Bronchus fibroblast of lung (primary cell): Measurements from ENCODE around the gene CTAGE15. TPM values are rescaled to one million over a fixed set of nuclear protein-coding genes. Genes with fewer than 3 reads are reported as not detected.

Experiments used
- total RNA-seq: library from RNA; depleted of rRNA; stranded (reverse); fragments of >200 nt; gene quantifications from 2 replicates; pipeline ENCODE4 v1.2.3, GENCODE V29; 2015

CTAGE15 gene
- not detected in 2 replicates for total RNA-seq

DNA sequence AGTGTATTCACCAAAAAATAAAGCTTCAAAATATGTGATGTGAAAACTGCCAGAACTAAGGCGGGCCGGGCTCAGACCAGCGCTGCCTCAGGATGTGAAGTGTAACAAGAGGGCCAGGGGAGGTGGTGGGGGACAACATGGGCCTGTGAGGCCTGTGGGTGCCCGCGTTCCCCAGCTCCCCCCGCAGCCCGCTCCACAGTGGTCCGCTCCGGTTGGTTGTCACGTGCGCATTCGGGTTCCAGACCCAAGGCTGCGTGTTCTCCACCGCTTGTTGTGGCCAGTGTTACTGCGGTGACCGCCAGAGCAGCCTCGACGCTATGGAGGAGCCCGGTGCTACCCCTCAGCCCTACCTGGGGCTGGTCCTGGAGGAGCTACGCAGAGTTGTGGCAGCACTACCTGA, at the start of gene CTAGE15:
TSS of gene CTAGE15 (plus strand) at position 301 of the 400 bp plus-strand sequence. CDS start at position 318, 17 bp downstream.

DNA sequence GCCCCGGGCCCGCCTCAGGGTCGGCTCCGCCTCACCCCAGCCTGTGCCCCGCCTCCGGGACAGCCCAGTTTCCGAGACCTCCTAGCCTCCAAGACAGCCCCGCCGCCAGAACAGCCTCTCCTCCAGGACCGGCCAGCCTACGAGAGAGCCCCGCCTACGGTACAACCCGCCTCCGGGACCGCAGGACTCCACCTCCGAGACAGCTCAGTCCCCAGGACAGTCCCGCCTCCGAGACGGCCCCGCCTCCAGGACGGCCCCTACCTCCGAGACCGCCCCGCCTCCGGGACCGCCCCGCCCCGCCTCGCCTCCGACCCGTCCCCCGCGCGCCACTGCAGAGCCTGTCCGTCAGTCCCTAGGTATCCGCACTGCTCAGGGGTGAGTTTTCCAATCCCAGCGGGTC, 49.0 kb downstream of the CTAGE15 start, which contains the start of gene TCAF2:
TSS of gene TCAF2 (plus strand) at position 329 of the 400 bp plus-strand sequence.

Other genes starting within 250 kb of the CTAGE15 start
- gene FAM131B, start 209.1 kb upstream of the CTAGE15 start, total RNA-seq: 0.84 and 1.0 TPM in 2 replicates
- 177 and 183 TPM in 2 replicates for gene ZYX, start 190.5 kb upstream of the CTAGE15 start, total RNA-seq
- gene EPHA1, start 162.9 kb upstream of the CTAGE15 start, total RNA-seq: 0.15 and 0.17 TPM in 2 replicates
- not detected in 2 replicates for gene TAS2R60, start 128.3 kb upstream of the CTAGE15 start, total RNA-seq
- not detected in 2 replicates for gene TAS2R41, start 93.9 kb upstream of the CTAGE15 start, total RNA-seq
- gene TCAF2, start 49.2 kb downstream of the CTAGE15 start, total RNA-seq: 1.5 and 1.8 TPM in 2 replicates
- not detected in 2 replicates for gene CTAGE6, start 185.9 kb downstream of the CTAGE15 start, total RNA-seq